Liver (tissue), 9 donors: Measurements from ENCODE around the gene SLC49A4. TPM values are rescaled to one million over a fixed set of nuclear protein-coding genes. Genes with fewer than 3 reads are reported as not detected.

Experiments
- DNase-seq: peaks from one replicate; pipeline ENCODE4 v3.0.0-alpha.2; 2017; ENCODE audit warnings: low spot score
- H3K27ac ChIP-seq, 2 donors: one replicate each; pipeline ENCODE4 v1.7.0; 2013; ENCODE audit warnings: inconsistent platforms in 2 of 2, low read length in 2 of 2, control low read depth in 1 of 2, low read depth in 1 of 2, mild to moderate bottlenecking in 1 of 2
- H3K27me3 ChIP-seq, 4 donors: one replicate each; pipeline versions ENCODE4 v1.6.1 to v1.7.0; 2013; ENCODE audit warnings: low read length in 3 of 4, inconsistent platforms in 1 of 4, mild to moderate bottlenecking in 1 of 4, moderate library complexity in 1 of 4; ENCODE audit not compliant: control insufficient read depth in 4 of 4, insufficient read depth in 4 of 4
- H3K36me3 ChIP-seq, 4 donors: one replicate each; pipeline versions ENCODE4 v1.6.1 to v1.7.0; 2013; ENCODE audit warnings: low read length in 3 of 4, mild to moderate bottlenecking in 3 of 4, low read depth in 1 of 4, moderate library complexity in 1 of 4; ENCODE audit not compliant: control insufficient read depth in 4 of 4, insufficient read depth in 3 of 4
- H3K4me1 ChIP-seq, 4 donors: one replicate each; pipeline versions ENCODE4 v1.6.1 to v1.7.0; 2013; ENCODE audit warnings: low read length in 3 of 4, mild to moderate bottlenecking in 3 of 4, moderate library complexity in 1 of 4; ENCODE audit not compliant: control insufficient read depth in 4 of 4, insufficient read depth in 4 of 4
- H3K4me3 ChIP-seq, 3 donors: one replicate each; pipeline versions ENCODE4 v1.6.1 to v1.7.0; 2013; ENCODE audit warnings: low read length in 3 of 3, control low read depth in 1 of 3, low read depth in 1 of 3, mild to moderate bottlenecking in 1 of 3
- H3K9ac ChIP-seq, 2 donors: one replicate each; pipeline ENCODE4 v1.7.0; 2013; ENCODE audit warnings: low read length in 2 of 2, mild to moderate bottlenecking in 2 of 2, moderate library complexity in 2 of 2, control low read depth in 1 of 2, low read depth in 1 of 2
- H3K9me3 ChIP-seq, 4 donors: one replicate each; pipeline versions ENCODE4 v1.6.1 to v1.7.0; 2013; ENCODE audit warnings: low read length in 3 of 4; ENCODE audit not compliant: control insufficient read depth in 4 of 4
- EGR1 ChIP-seq, 2 donors: IDR thresholded peaks; 2 replicates each; pipeline ENCODE4 v1.6.1; 2016 to 2018; ENCODE audit warnings: antibody characterized with exemption in 2 of 2, low read depth in 2 of 2
- FOXA1 ChIP-seq: IDR thresholded peaks from 2 replicates; pipeline ENCODE4 v1.6.1; 2016; ENCODE audit warnings: antibody characterized with exemption
- GABPA ChIP-seq, 2 donors: IDR thresholded peaks in 1 of 2; conservative IDR thresholded peaks in 1 of 2; 2 replicates each; pipeline ENCODE4 v1.6.1; 2016; ENCODE audit warnings: antibody characterized with exemption in 2 of 2, mild to moderate bottlenecking in 1 of 2, moderate library complexity in 1 of 2
- HNF4A ChIP-seq, 2 donors: conservative IDR thresholded peaks; 2 replicates each; pipeline ENCODE4 v1.6.1; 2016; ENCODE audit warnings: antibody characterized with exemption in 2 of 2, mild to moderate bottlenecking in 2 of 2
- HNF4G ChIP-seq: IDR thresholded peaks from 2 replicates; pipeline ENCODE4 v1.6.1; 2016; ENCODE audit warnings: antibody characterized with exemption
- JUND ChIP-seq, 2 donors: IDR thresholded peaks; 2 replicates each; pipeline ENCODE4 v1.6.1; 2016; ENCODE audit warnings: antibody characterized with exemption in 2 of 2
- NR2F2 ChIP-seq: IDR thresholded peaks from 2 replicates; pipeline ENCODE4 v1.6.1; 2016; ENCODE audit warnings: antibody characterized with exemption
- RAD21 ChIP-seq, 2 donors: IDR thresholded peaks; 2 replicates each; pipeline ENCODE4 v1.6.1; 2016; ENCODE audit warnings: antibody characterized with exemption in 2 of 2, mild to moderate bottlenecking in 2 of 2
- RXRA ChIP-seq, 2 donors: IDR thresholded peaks; 2 replicates each; pipeline ENCODE4 v1.6.1; 2017 to 2018; ENCODE audit warnings: antibody characterized with exemption in 2 of 2, mild to moderate bottlenecking in 1 of 2
- SP1 ChIP-seq: IDR thresholded peaks from 2 replicates; pipeline ENCODE4 v1.6.1; 2018; ENCODE audit warnings: antibody characterized with exemption, mild to moderate bottlenecking
- TAF1 ChIP-seq: conservative IDR thresholded peaks from 2 replicates; pipeline ENCODE4 v1.6.1; 2016; ENCODE audit warnings: antibody characterized with exemption, mild to moderate bottlenecking
- YY1 ChIP-seq: IDR thresholded peaks from 2 replicates; pipeline ENCODE4 v1.6.1; 2016; ENCODE audit warnings: antibody characterized with exemption, mild to moderate bottlenecking
- WGBS: extraction: QIAGEN DNeasy Blood & Tissue Kit; methylation state at CpG from one replicate; pipeline ENCODE4 v1.1.7; 2013; 5-methylcytosine and 5-hydroxymethylcytosine counted together
- polyA plus RNA-seq, 2 donors: library from polyadenylated mRNA; stranded (reverse) in 1 of 2; unstranded in 1 of 2; fragments of 200-250 nt in 1 of 2; fragments of >200 nt in 1 of 2; fragmentation: Nextera tagmentation in 1 of 2; extraction: Ambion mirVana in 1 of 2; gene quantifications; one replicate each; pipeline versions ENCODE4 v1.2.1 to v1.2.3, GENCODE V29; 2013 to 2015
- total RNA-seq, 2 donors: library from RNA; depleted of rRNA; stranded (reverse); fragments of >200 nt; gene quantifications; one replicate each; pipeline ENCODE4 v1.2.3, GENCODE V29; 2014
- TF ChIP-seq, protein P1 (sequence below): IDR thresholded peaks from 2 replicates; pipeline ENCODE4 v1.6.1; 2016; ENCODE audit warnings: antibody characterized with exemption
- TF ChIP-seq, protein P2 (sequence below): IDR thresholded peaks from 2 replicates; pipeline ENCODE4 v1.6.1; 2016; ENCODE audit warnings: antibody characterized with exemption
- TF ChIP-seq, protein P3 (sequence below): IDR thresholded peaks from 2 replicates; pipeline ENCODE4 v1.6.1; 2016; ENCODE audit warnings: antibody characterized with exemption
- TF ChIP-seq, protein P4 (sequence below): IDR thresholded peaks from 2 replicates; pipeline ENCODE4 v1.6.1; 2016; ENCODE audit warnings: antibody characterized with exemption, mild to moderate bottlenecking
- donor health status: healthy.
- donor health status: healthy.
- donor health status: healthy.
- donor health status: healthy.
- donor health status: healthy.

Gene SLC49A4
- total and polyA plus RNA-seq, 4 donors = 3.3 to 11.1 (median 6.3) TPM

DNA sequence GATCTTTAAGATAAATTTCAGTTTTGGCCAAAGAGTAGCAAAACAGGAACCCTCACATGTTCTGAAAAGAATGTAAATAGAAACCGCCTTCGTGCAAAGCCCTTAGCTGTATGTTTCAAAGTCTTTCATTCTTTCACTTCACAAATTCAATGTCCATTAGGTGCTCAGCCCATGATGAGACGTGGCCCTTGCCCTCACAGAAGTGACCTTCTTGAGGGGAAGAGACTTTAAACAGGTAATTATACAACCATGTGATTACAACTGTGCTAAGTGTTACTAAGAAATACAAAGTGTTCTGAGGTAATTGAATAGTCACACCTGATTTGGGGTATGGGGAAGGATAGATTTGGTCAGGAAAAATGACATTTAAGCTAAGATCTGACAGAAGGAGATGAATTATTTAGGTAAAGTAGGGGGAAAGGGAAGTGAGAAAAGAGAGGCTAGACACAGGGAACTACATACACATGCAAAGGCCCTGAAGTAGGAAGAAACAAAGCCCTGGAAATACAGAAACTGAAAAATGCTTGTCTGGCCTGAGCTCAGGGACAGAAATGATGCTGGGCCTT, 20.8 kb upstream of the SLC49A4 start:
- WGBS = 88% methylated on average over 3 of the region's 3 CpGs
- no peaks in the 10 kb centered on the region for H3K9me3 ChIP-seq
- H3K27ac ChIP-seq = no peak overlapping the region
- no peak for DNase-seq
- H3K27me3 ChIP-seq = no peaks in the 10 kb centered on the region
- no peak for TF ChIP-seq HNF4A (conservative IDR thresholded peaks at IDR 0.05)
- no peak for TF ChIP-seq GABPA (IDR thresholded peaks at IDR 0.05 in 1 of 2, conservative IDR thresholded peaks at IDR 0.05 in 1 of 2)
- TF ChIP-seq, protein P1, sequence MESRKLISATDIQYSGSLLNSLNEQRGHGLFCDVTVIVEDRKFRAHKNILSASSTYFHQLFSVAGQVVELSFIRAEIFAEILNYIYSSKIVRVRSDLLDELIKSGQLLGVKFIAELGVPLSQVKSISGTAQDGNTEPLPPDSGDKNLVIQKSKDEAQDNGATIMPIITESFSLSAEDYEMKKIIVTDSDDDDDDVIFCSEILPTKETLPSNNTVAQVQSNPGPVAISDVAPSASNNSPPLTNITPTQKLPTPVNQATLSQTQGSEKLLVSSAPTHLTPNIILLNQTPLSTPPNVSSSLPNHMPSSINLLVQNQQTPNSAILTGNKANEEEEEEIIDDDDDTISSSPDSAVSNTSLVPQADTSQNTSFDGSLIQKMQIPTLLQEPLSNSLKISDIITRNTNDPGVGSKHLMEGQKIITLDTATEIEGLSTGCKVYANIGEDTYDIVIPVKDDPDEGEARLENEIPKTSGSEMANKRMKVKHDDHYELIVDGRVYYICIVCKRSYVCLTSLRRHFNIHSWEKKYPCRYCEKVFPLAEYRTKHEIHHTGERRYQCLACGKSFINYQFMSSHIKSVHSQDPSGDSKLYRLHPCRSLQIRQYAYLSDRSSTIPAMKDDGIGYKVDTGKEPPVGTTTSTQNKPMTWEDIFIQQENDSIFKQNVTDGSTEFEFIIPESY = no peak
- TF ChIP-seq, protein P2, sequence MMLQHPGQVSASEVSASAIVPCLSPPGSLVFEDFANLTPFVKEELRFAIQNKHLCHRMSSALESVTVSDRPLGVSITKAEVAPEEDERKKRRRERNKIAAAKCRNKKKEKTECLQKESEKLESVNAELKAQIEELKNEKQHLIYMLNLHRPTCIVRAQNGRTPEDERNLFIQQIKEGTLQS = no peak
- TF ChIP-seq, protein P3, sequence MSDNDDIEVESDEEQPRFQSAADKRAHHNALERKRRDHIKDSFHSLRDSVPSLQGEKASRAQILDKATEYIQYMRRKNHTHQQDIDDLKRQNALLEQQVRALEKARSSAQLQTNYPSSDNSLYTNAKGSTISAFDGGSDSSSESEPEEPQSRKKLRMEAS = no peak
- TF ChIP-seq RAD21 (IDR thresholded peaks at IDR 0.05) = no peak
- TF ChIP-seq RXRA (IDR thresholded peaks at IDR 0.05) = no peak
- no peak for TF ChIP-seq NR2F2
- no peak for TF ChIP-seq FOXA1
- TF ChIP-seq, protein P4, sequence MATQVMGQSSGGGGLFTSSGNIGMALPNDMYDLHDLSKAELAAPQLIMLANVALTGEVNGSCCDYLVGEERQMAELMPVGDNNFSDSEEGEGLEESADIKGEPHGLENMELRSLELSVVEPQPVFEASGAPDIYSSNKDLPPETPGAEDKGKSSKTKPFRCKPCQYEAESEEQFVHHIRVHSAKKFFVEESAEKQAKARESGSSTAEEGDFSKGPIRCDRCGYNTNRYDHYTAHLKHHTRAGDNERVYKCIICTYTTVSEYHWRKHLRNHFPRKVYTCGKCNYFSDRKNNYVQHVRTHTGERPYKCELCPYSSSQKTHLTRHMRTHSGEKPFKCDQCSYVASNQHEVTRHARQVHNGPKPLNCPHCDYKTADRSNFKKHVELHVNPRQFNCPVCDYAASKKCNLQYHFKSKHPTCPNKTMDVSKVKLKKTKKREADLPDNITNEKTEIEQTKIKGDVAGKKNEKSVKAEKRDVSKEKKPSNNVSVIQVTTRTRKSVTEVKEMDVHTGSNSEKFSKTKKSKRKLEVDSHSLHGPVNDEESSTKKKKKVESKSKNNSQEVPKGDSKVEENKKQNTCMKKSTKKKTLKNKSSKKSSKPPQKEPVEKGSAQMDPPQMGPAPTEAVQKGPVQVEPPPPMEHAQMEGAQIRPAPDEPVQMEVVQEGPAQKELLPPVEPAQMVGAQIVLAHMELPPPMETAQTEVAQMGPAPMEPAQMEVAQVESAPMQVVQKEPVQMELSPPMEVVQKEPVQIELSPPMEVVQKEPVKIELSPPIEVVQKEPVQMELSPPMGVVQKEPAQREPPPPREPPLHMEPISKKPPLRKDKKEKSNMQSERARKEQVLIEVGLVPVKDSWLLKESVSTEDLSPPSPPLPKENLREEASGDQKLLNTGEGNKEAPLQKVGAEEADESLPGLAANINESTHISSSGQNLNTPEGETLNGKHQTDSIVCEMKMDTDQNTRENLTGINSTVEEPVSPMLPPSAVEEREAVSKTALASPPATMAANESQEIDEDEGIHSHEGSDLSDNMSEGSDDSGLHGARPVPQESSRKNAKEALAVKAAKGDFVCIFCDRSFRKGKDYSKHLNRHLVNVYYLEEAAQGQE = no peak
- TF ChIP-seq SP1 = no peak
- TF ChIP-seq JUND (IDR thresholded peaks at IDR 0.05) = no peak
- no peak for TF ChIP-seq TAF1
- no peak for TF ChIP-seq HNF4G
- TF ChIP-seq YY1 = no peak
- no peak for TF ChIP-seq EGR1 (IDR thresholded peaks at IDR 0.05; ENCODE audit: low read depth in 2 of 2)
- no peak overlapping the region for H3K4me3 ChIP-seq
- H3K4me1 ChIP-seq = no peaks in the 10 kb centered on the region
- no peaks in the 10 kb centered on the region for H3K36me3 ChIP-seq
- no peak overlapping the region for H3K9ac ChIP-seq

DNA sequence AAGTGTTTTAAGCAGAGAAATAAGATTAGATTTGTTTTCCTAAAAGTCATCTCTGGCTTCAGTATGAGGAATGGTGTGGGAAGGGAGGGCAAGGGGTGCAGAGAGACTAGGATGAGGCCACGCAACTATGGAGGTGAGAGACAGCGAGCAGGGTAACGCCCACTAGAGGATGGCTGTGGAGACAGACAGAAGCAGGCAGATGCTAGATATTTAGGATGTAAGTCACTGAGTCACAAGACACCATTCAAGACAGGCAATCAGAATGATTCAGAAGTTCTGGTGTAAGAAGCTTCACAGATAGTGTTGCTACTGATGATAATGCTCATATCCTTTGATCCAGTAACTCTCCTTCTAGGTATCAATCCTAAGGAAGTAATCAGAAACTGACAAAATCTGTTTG, 20.3 kb upstream of the SLC49A4 start:
- Histone ChIP-seq H3K27me3 (no peaks in the 10 kb centered on the region), H3K4me3 (no peak overlapping the region), H3K9ac (no peak overlapping the region), H3K9me3 (no peaks in the 10 kb centered on the region), H3K36me3 (no peaks in the 10 kb centered on the region), H3K27ac (no peak overlapping the region), H3K4me1 (no peaks in the 10 kb centered on the region)
- WGBS = 99% methylated on average over 3 of the region's 3 CpGs
- no peak for DNase-seq
- no peak for TF ChIP-seq YY1
- no peak for TF ChIP-seq HNF4A (conservative IDR thresholded peaks at IDR 0.05)
- TF ChIP-seq, protein P2 = no peak
- TF ChIP-seq, protein P4 = no peak
